HEK293 (cell line): Measurements from ENCODE around the gene IGF2BP2.

Experiments
- KLF16 ChIP-seq: fragments of 450-650 bp; formaldehyde crosslinking; IDR thresholded peaks from 2 replicates; pipeline ENCODE4 v1.5.1; 2017; ENCODE audit warnings: missing biosample characterization, missing genetic modification characterization
- YY1 ChIP-seq: fragments of 450-650 bp; formaldehyde crosslinking; IDR thresholded peaks from 2 replicates; pipeline ENCODE4 v1.5.1; 2018; ENCODE audit warnings: missing biosample characterization, missing genetic modification characterization
- TF ChIP-seq, protein P1 (sequence below): fragments of 450-650 bp; formaldehyde crosslinking; IDR thresholded peaks from 2 replicates; pipeline ENCODE4 v1.5.1; 2016; ENCODE audit warnings: missing biosample characterization, missing genetic modification characterization
- TF ChIP-seq, protein P2 (sequence below): fragments of 450-650 bp; formaldehyde crosslinking; optimal IDR thresholded peaks from 2 replicates; pipeline ENCODE3; 2016; ENCODE audit warnings: missing biosample characterization, mild to moderate bottlenecking, missing genetic modification characterization

DNA sequence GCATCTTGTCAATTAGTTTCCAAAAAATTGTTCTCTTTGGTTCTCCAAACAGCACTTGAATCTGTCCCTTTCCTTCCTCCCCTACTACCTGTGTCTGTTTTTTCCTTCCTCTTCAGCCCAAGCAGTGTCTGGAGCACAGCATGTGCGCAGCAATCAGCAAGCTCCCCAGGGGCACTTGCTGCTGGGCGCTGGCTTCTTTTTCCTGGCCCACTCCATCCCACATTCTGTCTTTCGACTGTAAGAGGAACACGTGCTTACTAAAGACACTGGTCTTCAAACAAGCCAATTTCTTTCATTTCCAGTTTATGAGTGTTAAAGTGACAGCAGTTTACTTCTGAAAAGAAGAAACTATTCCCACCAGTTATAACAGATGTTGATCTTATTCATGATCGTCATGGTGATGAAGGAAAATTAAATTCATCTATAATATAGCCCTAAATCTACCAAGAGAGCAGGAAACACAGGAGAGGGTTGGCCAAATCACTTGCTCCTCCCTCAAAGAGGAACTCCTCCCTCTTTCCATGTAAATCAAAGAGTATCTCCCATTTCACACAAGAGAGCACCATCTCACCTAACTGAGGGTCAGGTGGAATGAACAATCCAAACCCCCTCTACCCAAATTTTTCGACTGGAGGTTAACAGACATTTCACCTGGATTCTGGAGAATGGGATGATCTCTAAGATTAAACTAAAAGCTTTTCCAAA is 115.4 kb downstream of the IGF2BP2 start:
- TF ChIP-seq YY1 (no peak), KLF16 (tag by site-specific recombination) (no peak)
- TF ChIP-seq, protein P1, sequence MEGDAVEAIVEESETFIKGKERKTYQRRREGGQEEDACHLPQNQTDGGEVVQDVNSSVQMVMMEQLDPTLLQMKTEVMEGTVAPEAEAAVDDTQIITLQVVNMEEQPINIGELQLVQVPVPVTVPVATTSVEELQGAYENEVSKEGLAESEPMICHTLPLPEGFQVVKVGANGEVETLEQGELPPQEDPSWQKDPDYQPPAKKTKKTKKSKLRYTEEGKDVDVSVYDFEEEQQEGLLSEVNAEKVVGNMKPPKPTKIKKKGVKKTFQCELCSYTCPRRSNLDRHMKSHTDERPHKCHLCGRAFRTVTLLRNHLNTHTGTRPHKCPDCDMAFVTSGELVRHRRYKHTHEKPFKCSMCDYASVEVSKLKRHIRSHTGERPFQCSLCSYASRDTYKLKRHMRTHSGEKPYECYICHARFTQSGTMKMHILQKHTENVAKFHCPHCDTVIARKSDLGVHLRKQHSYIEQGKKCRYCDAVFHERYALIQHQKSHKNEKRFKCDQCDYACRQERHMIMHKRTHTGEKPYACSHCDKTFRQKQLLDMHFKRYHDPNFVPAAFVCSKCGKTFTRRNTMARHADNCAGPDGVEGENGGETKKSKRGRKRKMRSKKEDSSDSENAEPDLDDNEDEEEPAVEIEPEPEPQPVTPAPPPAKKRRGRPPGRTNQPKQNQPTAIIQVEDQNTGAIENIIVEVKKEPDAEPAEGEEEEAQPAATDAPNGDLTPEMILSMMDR (tag by site-specific recombination): no peak
- TF ChIP-seq, protein P2, sequence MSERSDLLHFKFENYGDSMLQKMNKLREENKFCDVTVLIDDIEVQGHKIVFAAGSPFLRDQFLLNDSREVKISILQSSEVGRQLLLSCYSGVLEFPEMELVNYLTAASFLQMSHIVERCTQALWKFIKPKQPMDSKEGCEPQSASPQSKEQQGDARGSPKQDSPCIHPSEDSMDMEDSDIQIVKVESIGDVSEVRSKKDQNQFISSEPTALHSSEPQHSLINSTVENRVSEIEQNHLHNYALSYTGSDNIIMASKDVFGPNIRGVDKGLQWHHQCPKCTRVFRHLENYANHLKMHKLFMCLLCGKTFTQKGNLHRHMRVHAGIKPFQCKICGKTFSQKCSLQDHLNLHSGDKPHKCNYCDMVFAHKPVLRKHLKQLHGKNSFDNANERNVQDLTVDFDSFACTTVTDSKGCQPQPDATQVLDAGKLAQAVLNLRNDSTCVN: no peak
